ENCODE results near the gene NCR2.

NCR2 gene

GRCh38 chr6:41360314-41360685 lies 24.9 kb downstream of the NCR2 start:
- Mint-ChIP-seq H3K27me3 (ENCODE audit: low read depth) (peaks cover 60% of the 10 kb centered on the region), H3K36me3 (ENCODE audit: low read depth) (peaks cover 6% of the 10 kb centered on the region), H3K4me1 (ENCODE audit: low read depth) (no peaks in the 10 kb centered on the region), H3K4me3 (no peak overlapping the region), H3K27ac (no peak overlapping the region), H3K9me3 (peaks cover 35% of the 10 kb centered on the region)

- Mint-ChIP-seq H3K27me3 (ENCODE audit: low read depth) (peaks cover 75% of the 10 kb centered on the region), H3K4me3 (no peak overlapping the region), H3K27ac (no peak overlapping the region), H3K4me1 (ENCODE audit: low read depth) (peaks cover 4% of the 10 kb centered on the region), H3K36me3 (ENCODE audit: low read depth) (peaks cover 3% of the 10 kb centered on the region), H3K9me3 (peaks cover 14% of the 10 kb centered on the region)
These were observed 30.7 kb downstream of the NCR2 start for GRCh38 chr6:41366150-41366549.

GRCh38 chr6:41367061-41367460 lies 31.7 kb downstream of the NCR2 start:
- peaks cover 76% of the 10 kb centered on the region for H3K27me3 Mint-ChIP-seq (ENCODE audit: low read depth)
- H3K27ac Mint-ChIP-seq, result no peak overlapping the region
- H3K9me3 Mint-ChIP-seq, result peaks cover 5% of the 10 kb centered on the region
- peaks cover 2% of the 10 kb centered on the region for H3K36me3 Mint-ChIP-seq (ENCODE audit: low read depth)
- H3K4me3 Mint-ChIP-seq, result no peak overlapping the region
- peaks cover 10% of the 10 kb centered on the region for H3K4me1 Mint-ChIP-seq (ENCODE audit: low read depth)

- Mint-ChIP-seq H3K27me3 (ENCODE audit: low read depth) (peaks cover 80% of the 10 kb centered on the region), H3K4me1 (ENCODE audit: low read depth) (peaks cover 16% of the 10 kb centered on the region), H3K36me3 (ENCODE audit: low read depth) (peaks cover 2% of the 10 kb centered on the region)
These were observed 32.3 kb downstream of the NCR2 start for GRCh38 chr6:41367700-41368099.

GRCh38 chr6:41370488-41371111 lies 35.2 kb downstream of the NCR2 start:
- peaks cover 89% of the 10 kb centered on the region for H3K27me3 Mint-ChIP-seq (ENCODE audit: low read depth)
- H3K4me3 Mint-ChIP-seq, result peak overlapping the region; percentile 4
- no peaks in the 10 kb centered on the region for H3K9me3 Mint-ChIP-seq
- H3K4me1 Mint-ChIP-seq (ENCODE audit: low read depth), result peaks cover 19% of the 10 kb centered on the region
- H3K36me3 Mint-ChIP-seq (ENCODE audit: low read depth), result peaks cover 2% of the 10 kb centered on the region
- peak overlapping the region; percentile 43 for H3K27ac Mint-ChIP-seq

More at GRCh38 chr6:41367700-41368099, 32.3 kb downstream of the NCR2 start:
- no peaks in the 10 kb centered on the region for H3K9me3 Mint-ChIP-seq
- no peak overlapping the region for H3K4me3 Mint-ChIP-seq
- H3K27ac Mint-ChIP-seq, result no peak overlapping the region

- Mint-ChIP-seq H3K27ac (peak overlapping the region; percentile 5), H3K36me3 (ENCODE audit: low read depth) (peaks cover 2% of the 10 kb centered on the region), H3K9me3 (no peaks in the 10 kb centered on the region), H3K27me3 (ENCODE audit: low read depth) (peaks cover 89% of the 10 kb centered on the region), H3K4me1 (ENCODE audit: low read depth) (peaks cover 19% of the 10 kb centered on the region), H3K4me3 (peak overlapping the region; percentile 74)
These were observed 36.1 kb downstream of the NCR2 start for GRCh38 chr6:41371461-41371991.

- peaks cover 19% of the 10 kb centered on the region for H3K4me1 Mint-ChIP-seq (ENCODE audit: low read depth)
- H3K36me3 Mint-ChIP-seq (ENCODE audit: low read depth), result peaks cover 2% of the 10 kb centered on the region
- no peaks in the 10 kb centered on the region for H3K9me3 Mint-ChIP-seq
- peak overlapping the region; percentile 38 for H3K27ac Mint-ChIP-seq
- H3K27me3 Mint-ChIP-seq (ENCODE audit: low read depth), result peaks cover 89% of the 10 kb centered on the region
- peak overlapping the region; percentile 74 for H3K4me3 Mint-ChIP-seq
These were observed 36.8 kb downstream of the NCR2 start for GRCh38 chr6:41371992-41372831.

GRCh38 chr6:41372832-41373626 lies 37.6 kb downstream of the NCR2 start:
- peak overlapping the region; percentile 74 for H3K4me3 Mint-ChIP-seq
- H3K27me3 Mint-ChIP-seq (ENCODE audit: low read depth), result peaks cover 90% of the 10 kb centered on the region
- H3K36me3 Mint-ChIP-seq (ENCODE audit: low read depth), result peaks cover 2% of the 10 kb centered on the region
- peaks cover 19% of the 10 kb centered on the region for H3K4me1 Mint-ChIP-seq (ENCODE audit: low read depth)
- H3K27ac Mint-ChIP-seq, result peak overlapping the region; percentile 38
- H3K9me3 Mint-ChIP-seq, result no peaks in the 10 kb centered on the region

GRCh38 chr6:41373627-41373918 lies 38.2 kb downstream of the NCR2 start:
- peaks cover 96% of the 10 kb centered on the region for H3K27me3 Mint-ChIP-seq (ENCODE audit: low read depth)
- H3K9me3 Mint-ChIP-seq, result no peaks in the 10 kb centered on the region
- H3K36me3 Mint-ChIP-seq (ENCODE audit: low read depth), result peaks cover 2% of the 10 kb centered on the region
- no peak overlapping the region for H3K27ac Mint-ChIP-seq
- H3K4me3 Mint-ChIP-seq, result no peak overlapping the region
- peaks cover 19% of the 10 kb centered on the region for H3K4me1 Mint-ChIP-seq (ENCODE audit: low read depth)

- Mint-ChIP-seq H3K27ac (no peak overlapping the region), H3K4me3 (no peak overlapping the region), H3K9me3 (no peaks in the 10 kb centered on the region), H3K4me1 (ENCODE audit: low read depth) (peaks cover 15% of the 10 kb centered on the region), H3K36me3 (ENCODE audit: low read depth) (peaks cover 2% of the 10 kb centered on the region), H3K27me3 (ENCODE audit: low read depth) (peaks cover 96% of the 10 kb centered on the region)
These were observed 38.7 kb downstream of the NCR2 start for GRCh38 chr6:41373919-41374617.

GRCh38 chr6:41374618-41375590 lies 39.5 kb downstream of the NCR2 start:
- Mint-ChIP-seq H3K27ac (peak overlapping the region; percentile 15), H3K9me3 (no peaks in the 10 kb centered on the region), H3K4me3 (no peak overlapping the region)

GRCh38 chr6:41375598-41376151 lies 40.3 kb downstream of the NCR2 start:
- Mint-ChIP-seq H3K9me3 (no peaks in the 10 kb centered on the region), H3K27ac (no peak overlapping the region), H3K36me3 (ENCODE audit: low read depth) (peaks cover 2% of the 10 kb centered on the region), H3K4me3 (no peak overlapping the region), H3K27me3 (ENCODE audit: low read depth) (peaks cover 92% of the 10 kb centered on the region), H3K4me1 (ENCODE audit: low read depth) (peaks cover 15% of the 10 kb centered on the region)

More at GRCh38 chr6:41374618-41375590, 39.5 kb downstream of the NCR2 start:
- H3K36me3 Mint-ChIP-seq (ENCODE audit: low read depth), result peaks cover 2% of the 10 kb centered on the region
- peaks cover 15% of the 10 kb centered on the region for H3K4me1 Mint-ChIP-seq (ENCODE audit: low read depth)
- peaks cover 96% of the 10 kb centered on the region for H3K27me3 Mint-ChIP-seq (ENCODE audit: low read depth)

GRCh38 chr6:41376176-41376575 lies 40.8 kb downstream of the NCR2 start:
- peaks cover 91% of the 10 kb centered on the region for H3K27me3 Mint-ChIP-seq (ENCODE audit: low read depth)
- peaks cover 15% of the 10 kb centered on the region for H3K4me1 Mint-ChIP-seq (ENCODE audit: low read depth)
- H3K9me3 Mint-ChIP-seq, result no peaks in the 10 kb centered on the region
- H3K4me3 Mint-ChIP-seq, result no peak overlapping the region
- peaks cover 2% of the 10 kb centered on the region for H3K36me3 Mint-ChIP-seq (ENCODE audit: low read depth)
- no peak overlapping the region for H3K27ac Mint-ChIP-seq

Measured in T-helper 1 cell treated with Interleukin-12 subunit alpha and Interleukin-12 subunit beta and Interleukin-4 antibody, amounts not matched to agents 30 μg/mL and 1 μg/mL, for 36 hours (primary cell).